HL-60 (cell line): ENCODE results near the gene SHC2.

Experiments used
- CTCF ChIP-seq: IDR thresholded peaks from one replicate; pipeline ENCODE4 v1.5.1; 2011; ENCODE audit warnings: low read length, control low read depth, inconsistent platforms; ENCODE audit not compliant: insufficient read depth
- GABPA ChIP-seq: IDR thresholded peaks from 2 replicates; pipeline ENCODE4 v1.6.1; 2012; ENCODE audit warnings: low read depth
- POLR2AphosphoS5 ChIP-seq: IDR thresholded peaks from 2 replicates; pipeline ENCODE4 v1.6.1; 2012; ENCODE audit warnings: low read depth
- REST ChIP-seq: IDR thresholded peaks from 2 replicates; pipeline ENCODE4 v1.6.1; 2012; ENCODE audit warnings: low read depth; ENCODE audit not compliant: insufficient replicate concordance
- SPI1 ChIP-seq: IDR thresholded peaks from 2 replicates; pipeline ENCODE4 v1.6.1; 2012; ENCODE audit warnings: low read depth, mild to moderate bottlenecking, borderline replicate concordance

DNA sequence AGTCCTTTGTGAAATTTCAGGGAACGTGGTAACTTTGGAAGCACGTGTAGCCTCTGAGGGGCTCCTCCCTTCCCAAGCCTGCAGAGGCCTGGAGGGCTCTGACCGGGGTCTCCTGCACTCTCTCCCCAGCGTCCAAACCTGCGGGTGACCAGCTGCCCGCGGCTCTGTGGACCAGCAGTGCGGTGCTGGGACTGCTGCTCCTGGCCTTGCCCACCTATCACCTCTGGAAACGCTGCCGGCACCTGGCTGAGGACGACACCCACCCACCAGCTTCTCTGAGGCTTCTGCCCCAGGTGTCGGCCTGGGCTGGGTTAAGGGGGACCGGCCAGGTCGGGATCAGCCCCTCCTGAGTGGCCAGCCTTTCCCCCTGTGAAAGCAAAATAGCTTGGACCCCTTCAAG lies 43.8 kb upstream of the SHC2 start:
- no peak for TF ChIP-seq CTCF
- no peak for TF ChIP-seq POLR2AphosphoS5
- no peak for TF ChIP-seq REST
- no peak for TF ChIP-seq SPI1
- no peak for TF ChIP-seq GABPA
